GM12892 (cell line): ENCODE results near the gene PMPCA.

Experiments used
- POLR2A ChIP-seq: IDR thresholded peaks from 2 replicates; pipeline ENCODE4 v1.6.1; 2011; ENCODE audit warnings: low read depth, low read length, control low read depth
- POLR2AphosphoS5 ChIP-seq: IDR thresholded peaks from 2 replicates; pipeline ENCODE4 v1.6.1; 2011; ENCODE audit warnings: low read depth, low read length, control low read depth
- TAF1 ChIP-seq: IDR thresholded peaks from 2 replicates; pipeline ENCODE4 v1.6.1; 2011; ENCODE audit warnings: low read depth, mild to moderate bottlenecking, control low read depth, low read length, borderline replicate concordance

DNA sequence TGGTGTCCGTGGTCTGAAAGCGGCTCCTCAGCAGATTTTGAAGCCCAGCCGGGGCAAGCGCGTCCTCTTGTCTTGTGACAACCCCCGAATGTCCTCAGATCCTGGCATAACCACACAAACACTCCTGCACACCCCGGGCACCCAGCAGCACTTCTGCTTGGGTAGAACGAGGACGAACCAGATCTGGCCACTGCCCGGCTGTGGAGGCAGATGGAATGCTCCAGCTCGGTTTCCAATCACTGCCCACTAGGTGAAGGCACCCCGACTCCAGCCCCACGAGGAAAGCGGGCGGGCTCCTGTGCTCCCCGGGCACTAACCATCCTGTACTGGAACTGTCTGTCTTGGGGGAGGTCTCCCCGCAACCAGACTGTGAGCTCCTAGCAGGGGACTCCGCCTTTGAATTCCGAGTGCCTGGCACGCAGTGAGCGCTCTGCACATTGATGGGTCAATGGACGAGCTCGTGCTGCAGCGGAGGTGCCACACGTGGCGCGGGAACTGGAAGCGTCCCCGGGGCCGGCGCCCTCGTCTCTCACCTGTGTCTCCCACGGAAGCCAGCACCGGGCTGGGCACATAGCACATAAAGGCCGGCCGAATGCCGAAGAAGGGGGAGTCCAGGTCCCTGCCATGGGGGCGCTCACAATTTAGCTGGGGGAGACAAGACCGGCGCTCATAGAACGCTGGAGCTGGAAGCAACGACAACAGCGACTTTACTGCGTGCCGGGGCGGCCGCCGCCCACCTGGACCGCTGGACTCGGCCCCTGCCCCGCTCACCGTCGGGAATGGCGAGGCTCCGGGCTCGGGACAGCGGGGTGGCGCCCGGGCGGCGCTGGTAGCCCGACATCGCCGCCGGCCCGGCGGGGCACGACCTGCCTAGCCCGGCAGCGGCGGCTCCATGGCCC lies 652 bp upstream of the PMPCA start:
- TF ChIP-seq POLR2A (no peak), POLR2AphosphoS5 (no peak; the same call in 1 of the 2 replicates), TAF1 (no peak)
